Transverse colon (tissue), 4 donors: Measurements from ENCODE around the gene DCDC2C. TPM values are rescaled to one million over a fixed set of nuclear protein-coding genes. Genes with fewer than 3 reads are reported as not detected.

Experiments used
- DNase-seq: peaks from one replicate; pipeline ENCODE4 v3.0.0-alpha.2; 2019
- H3K27ac ChIP-seq, 4 donors: fragments of 200-600 bp; sonication (generic); 2 replicates each; pipeline ENCODE4 v1.5.1; 2016 to 2018; ENCODE audit warnings: inconsistent platforms in 4 of 4
- H3K27me3 ChIP-seq: fragments of 200-600 bp; sonication (generic); 2 replicates; pipeline ENCODE4 v1.5.1; 2017; ENCODE audit warnings: inconsistent platforms
- H3K36me3 ChIP-seq, 4 donors: fragments of 200-600 bp; sonication (generic); 2 replicates each; pipeline ENCODE4 v1.5.1; 2017 to 2019; ENCODE audit warnings: inconsistent platforms in 4 of 4
- H3K4me1 ChIP-seq, 4 donors: fragments of 200-600 bp; sonication (generic); 2 replicates each; pipeline ENCODE4 v1.5.1; 2017 to 2020; ENCODE audit warnings: inconsistent platforms in 4 of 4
- H3K4me3 ChIP-seq, 4 donors: fragments of 200-600 bp; sonication (generic); 1 replicate in 1 of 4; 2 replicates in 3 of 4; pipeline versions ENCODE4 v1.5.1 to v1.6.1; 2017 to 2019; ENCODE audit warnings: inconsistent platforms in 4 of 4
- H3K9me3 ChIP-seq, 2 donors: fragments of 200-600 bp; sonication (generic); 2 replicates each; pipeline ENCODE4 v1.5.1; 2017 to 2019; ENCODE audit warnings: inconsistent platforms in 2 of 2
- CTCF ChIP-seq, 5 experiments: fragments of 200-600 bp in 3 of 5; fragments of 450-650 bp in 2 of 5; sonication (generic) in 3 of 5; IDR thresholded peaks; 1 replicate in 2 of 5; 2 replicates in 3 of 5; pipeline ENCODE4 v1.5.1; 2016 to 2017; ENCODE audit warnings: antibody characterized with exemption in 5 of 5, inconsistent platforms in 3 of 5, mild to moderate bottlenecking in 2 of 5, moderate library complexity in 1 of 5
- EP300 ChIP-seq: sonication (generic); formaldehyde crosslinking; IDR thresholded peaks from one replicate; pipeline ENCODE4 v1.6.1; 2017; ENCODE audit warnings: antibody characterized with exemption, low read depth
- POLR2A ChIP-seq: fragments of 450-650 bp; IDR thresholded peaks from one replicate; pipeline ENCODE4 v1.6.1; 2016; ENCODE audit warnings: antibody characterized with exemption, mild to moderate bottlenecking, moderate library complexity
- POLR2AphosphoS5 ChIP-seq, 3 donors: sonication (generic); formaldehyde crosslinking; IDR thresholded peaks; one replicate each; pipeline ENCODE4 v1.6.1; 2016; ENCODE audit warnings: antibody characterized with exemption in 3 of 3
- WGBS, 2 donors: methylation state at CpG; one replicate each; pipeline ENCODE4 v1.1.5; 2018; ENCODE audit warnings: low coverage in 1 of 2; 5-methylcytosine and 5-hydroxymethylcytosine counted together
- in situ Hi-C, 4 donors: fragments of 200-750 bp; cut with MboI; loops; one replicate each; pipeline versions ENCODE4 v1.15.0 to v1.15.1; 2017; ENCODE audit warnings: low sequenced_read_pairs in 3 of 4, low pct_ligation_motif_present in 1 of 4, low pct_unique_long_range_greater_than_20kb in 1 of 4
- intact Hi-C: fragments of 100-400 bp; cut with DNase I; formaldehyde crosslinking; loops from one replicate; pipeline ENCODE4 v1.15.1; 2023; ENCODE audit warnings: low total_unique reads
- total RNA-seq, 4 donors: library from RNA; depleted of rRNA; stranded (reverse); fragments of >200 nt; gene quantifications; one replicate each; pipeline ENCODE4 v1.1.0, GENCODE V29; 2016

The DCDC2C gene
- total RNA-seq, 4 donors from 2014 or later = not detected

GRCh38 chr2:3752376-3752775, 49.0 kb downstream of the DCDC2C start:
- Histone ChIP-seq H3K27ac (no peak overlapping the region), H3K27me3 (no peaks in the 10 kb centered on the region), H3K4me1 (no peaks in the 10 kb centered on the region), H3K4me3 (no peak overlapping the region), H3K9me3 (no peaks in the 10 kb centered on the region), H3K36me3 (no peaks in the 10 kb centered on the region)
- DNase-seq = no peak
- in situ Hi-C loops = no loop called here
- WGBS, 2 donors = 82 to 93% methylated on average over 6 of the region's 6 CpGs
- TF ChIP-seq POLR2A = no peak
- no peak for TF ChIP-seq POLR2AphosphoS5 (IDR thresholded peaks at IDR 0.05)
- no peak for TF ChIP-seq CTCF (IDR thresholded peaks at IDR 0.05)
- TF ChIP-seq EP300 = no peak
- intact Hi-C loops = no loop called here

- in situ Hi-C loops (no loop called here), intact Hi-C loops (no loop called here)
- Histone ChIP-seq H3K4me1 (no peaks in the 10 kb centered on the region), H3K27me3 (no peaks in the 10 kb centered on the region), H3K36me3 (no peaks in the 10 kb centered on the region), H3K9me3 (no peaks in the 10 kb centered on the region), H3K4me3 (no peak overlapping the region), H3K27ac (no peak overlapping the region)
- TF ChIP-seq POLR2AphosphoS5 (IDR thresholded peaks at IDR 0.05) (no peak), POLR2A (no peak)
- no peak for DNase-seq
- WGBS, 2 donors = 59 to 84% methylated on average over 5 to 8 of the region's 8 CpGs
These were observed 50.2 kb downstream of the DCDC2C start for GRCh38 chr2:3753561-3753960.

GRCh38 chr2:3754280-3754679, 50.9 kb downstream of the DCDC2C start:
- H3K4me3 ChIP-seq = no peak overlapping the region
- TF ChIP-seq POLR2AphosphoS5 (IDR thresholded peaks at IDR 0.05) (no peak), EP300 (no peak), CTCF (IDR thresholded peaks at IDR 0.05) (no peak)
- no peaks in the 10 kb centered on the region for H3K4me1 ChIP-seq
- intact Hi-C loops = no loop called here
- H3K27ac ChIP-seq = no peak overlapping the region
- in situ Hi-C loops = no loop called here
- DNase-seq = no peak
- H3K27me3 ChIP-seq = no peaks in the 10 kb centered on the region
- 42 to 44% methylated on average over 5 of the region's 5 CpGs for WGBS, 2 donors
- no peaks in the 10 kb centered on the region for H3K9me3 ChIP-seq
- H3K36me3 ChIP-seq = no peaks in the 10 kb centered on the region

GRCh38 chr2:3754795-3755194, 51.4 kb downstream of the DCDC2C start:
- H3K9me3 ChIP-seq = no peaks in the 10 kb centered on the region
- H3K36me3 ChIP-seq = no peaks in the 10 kb centered on the region
- in situ Hi-C loops (no loop called here), intact Hi-C loops (no loop called here)
- no peak overlapping the region for H3K4me3 ChIP-seq
- no peaks in the 10 kb centered on the region for H3K4me1 ChIP-seq
- DNase-seq = no peak
- 76 to 81% methylated on average over 3 of the region's 3 CpGs for WGBS, 2 donors
- H3K27ac ChIP-seq = no peak overlapping the region
- H3K27me3 ChIP-seq = no peaks in the 10 kb centered on the region
- TF ChIP-seq POLR2A (no peak), POLR2AphosphoS5 (IDR thresholded peaks at IDR 0.05) (no peak), EP300 (no peak), CTCF (IDR thresholded peaks at IDR 0.05) (no peak)

GRCh38 chr2:3755277-3755676, 51.9 kb downstream of the DCDC2C start:
- intact Hi-C loops (no loop called here), in situ Hi-C loops (no loop called here)
- no peak for TF ChIP-seq POLR2A
- no peak for TF ChIP-seq CTCF (IDR thresholded peaks at IDR 0.05)
- TF ChIP-seq POLR2AphosphoS5 (IDR thresholded peaks at IDR 0.05) = no peak
- TF ChIP-seq EP300 = no peak
- Histone ChIP-seq H3K9me3 (no peaks in the 10 kb centered on the region), H3K36me3 (no peaks in the 10 kb centered on the region), H3K4me3 (no peak overlapping the region), H3K4me1 (no peaks in the 10 kb centered on the region), H3K27me3 (no peaks in the 10 kb centered on the region), H3K27ac (no peak overlapping the region)
- WGBS, 2 donors = 88 to 94% methylated on average over 2 to 3 of the region's 3 CpGs
- DNase-seq = no peak
